Fibroblast of lung (primary cell): ENCODE data around the gene IDUA. TPM values are rescaled to one million over a fixed set of nuclear protein-coding genes. Genes with fewer than 3 reads are reported as not detected.

Experiments used
- DNase-seq, 2 donors: peaks; one replicate each; pipeline versions ENCODE4 v3.0.0 to v3.0.0-alpha.2; 2010; ENCODE audit warnings: low read depth in 2 of 2
- H2AFZ ChIP-seq: 2 replicates; pipeline ENCODE4 v1.5.1; 2012; ENCODE audit warnings: low read length, control low read depth, inconsistent platforms
- H3K27ac ChIP-seq: 2 replicates; pipeline ENCODE4 v1.5.1; 2011; ENCODE audit warnings: low read length, control low read depth; ENCODE audit not compliant: insufficient read depth
- H3K27me3 ChIP-seq: 2 replicates; pipeline ENCODE4 v1.5.1; 2011; ENCODE audit warnings: mild to moderate bottlenecking, low read length; ENCODE audit not compliant: control insufficient read depth, insufficient read depth
- H3K36me3 ChIP-seq: 2 replicates; pipeline ENCODE4 v1.5.1; 2011; ENCODE audit warnings: low read length; ENCODE audit not compliant: control insufficient read depth, insufficient read depth
- H3K4me1 ChIP-seq: 2 replicates; pipeline ENCODE4 v1.5.1; 2011; ENCODE audit warnings: low read length; ENCODE audit not compliant: control insufficient read depth, insufficient read depth; ENCODE audit errors: extremely low read depth
- H3K4me2 ChIP-seq: 2 replicates; pipeline ENCODE4 v1.5.1; 2011; ENCODE audit warnings: low read length, control low read depth; ENCODE audit not compliant: insufficient read depth; ENCODE audit errors: extremely low read depth
- H3K4me3 ChIP-seq, 4 experiments: fragments of 200-600 bp in 1 of 4; sonication (generic) in 1 of 4; replicated peaks in 1 of 4; 2 replicates each; pipeline ENCODE4 v1.5.1; 2011 to 2016; ENCODE audit warnings: low read length in 4 of 4, low read depth in 3 of 4, mild to moderate bottlenecking in 3 of 4, control low read depth in 2 of 4, inconsistent platforms in 1 of 4, mixed read lengths in 1 of 4; ENCODE audit not compliant: insufficient read depth in 1 of 4; ENCODE audit errors: control extremely low read depth in 1 of 4
- H3K79me2 ChIP-seq: 2 replicates; pipeline ENCODE4 v1.5.1; 2012; ENCODE audit warnings: mild to moderate bottlenecking, low read length, inconsistent platforms; ENCODE audit not compliant: control insufficient read depth, insufficient read depth
- H3K9ac ChIP-seq: 2 replicates; pipeline ENCODE4 v1.5.1; 2011; ENCODE audit warnings: mild to moderate bottlenecking, low read length, control low read depth; ENCODE audit not compliant: insufficient read depth
- H3K9me3 ChIP-seq: 2 replicates; pipeline ENCODE4 v1.5.1; 2012; ENCODE audit warnings: low read depth, low read length; ENCODE audit not compliant: control insufficient read depth, insufficient read depth
- H4K20me1 ChIP-seq: 2 replicates; pipeline ENCODE4 v1.5.1; 2011; ENCODE audit warnings: low read length; ENCODE audit not compliant: control insufficient read depth, insufficient read depth; ENCODE audit errors: extremely low read depth
- CTCF ChIP-seq, 2 donors: IDR thresholded peaks in 1 of 2; conservative IDR thresholded peaks in 1 of 2; 1 replicate in 1 of 2; 2 replicates in 1 of 2; pipeline ENCODE4 v1.5.1; 2011 to 2012; ENCODE audit warnings: low read length in 2 of 2, control low read depth in 1 of 2, inconsistent platforms in 1 of 2, low read depth in 1 of 2, mild to moderate bottlenecking in 1 of 2
- EZH2 ChIP-seq: IDR thresholded peaks from 2 replicates; pipeline ENCODE4 v1.5.1; 2012; ENCODE audit warnings: low read length, control low read depth, mild to moderate bottlenecking; ENCODE audit errors: missing control alignments
- polyA plus RNA-seq, 2 donors: library from polyadenylated mRNA; depleted of rRNA in 1 of 2; stranded (reverse) in 1 of 2; unstranded in 1 of 2; fragments of >200 nt; gene quantifications; 2 replicates each; pipeline ENCODE4 v1.2.1, GENCODE V29; 2011 to 2012; ENCODE audit warnings: missing spikeins in 1 of 2
- total RNA-seq: library from RNA; depleted of rRNA; stranded (reverse); fragments of >200 nt; gene quantifications from 2 replicates; pipeline ENCODE4 v1.2.1, GENCODE V29; 2014

Gene IDUA
- total and polyA plus RNA-seq, 2 donors (not counting 1 experiment from before 2014, with no cell fraction given), result 3.1 to 11.1 TPM

- no peak overlapping the region for H2AFZ ChIP-seq
- no peak for DNase-seq
- H3K36me3 ChIP-seq, result peaks cover 6% of the 10 kb centered on the region
- H3K27me3 ChIP-seq, result no peaks in the 10 kb centered on the region
- no peaks in the 10 kb centered on the region for H3K9me3 ChIP-seq
- no peak overlapping the region for H3K9ac ChIP-seq
- TF ChIP-seq EZH2 (no peak), CTCF (conservative IDR thresholded peaks at IDR 0.05 in 1 of 2, IDR thresholded peaks at IDR 0.05 in 1 of 2; ENCODE audit: low read depth in 1 of 2, low read length in 2 of 2) (no peak)
- H4K20me1 ChIP-seq, result no peaks in the 10 kb centered on the region
- H3K4me2 ChIP-seq, result no peak overlapping the region
- no peaks in the 10 kb centered on the region for H3K79me2 ChIP-seq
- no peaks in the 10 kb centered on the region for H3K4me1 ChIP-seq
- H3K27ac ChIP-seq, result no peak overlapping the region
- H3K4me3 ChIP-seq, result no peak overlapping the region
Measured at GRCh38 chr4:989722-990471, 3.1 kb downstream of the IDUA start.

GRCh38 chr4:990746-991367 is 4.0 kb downstream of the IDUA start:
- Histone ChIP-seq H3K9ac (no peak overlapping the region), H3K79me2 (no peaks in the 10 kb centered on the region)
- no peak for TF ChIP-seq CTCF (conservative IDR thresholded peaks at IDR 0.05 in 1 of 2, IDR thresholded peaks at IDR 0.05 in 1 of 2; ENCODE audit: low read depth in 1 of 2, low read length in 2 of 2)

DNA sequence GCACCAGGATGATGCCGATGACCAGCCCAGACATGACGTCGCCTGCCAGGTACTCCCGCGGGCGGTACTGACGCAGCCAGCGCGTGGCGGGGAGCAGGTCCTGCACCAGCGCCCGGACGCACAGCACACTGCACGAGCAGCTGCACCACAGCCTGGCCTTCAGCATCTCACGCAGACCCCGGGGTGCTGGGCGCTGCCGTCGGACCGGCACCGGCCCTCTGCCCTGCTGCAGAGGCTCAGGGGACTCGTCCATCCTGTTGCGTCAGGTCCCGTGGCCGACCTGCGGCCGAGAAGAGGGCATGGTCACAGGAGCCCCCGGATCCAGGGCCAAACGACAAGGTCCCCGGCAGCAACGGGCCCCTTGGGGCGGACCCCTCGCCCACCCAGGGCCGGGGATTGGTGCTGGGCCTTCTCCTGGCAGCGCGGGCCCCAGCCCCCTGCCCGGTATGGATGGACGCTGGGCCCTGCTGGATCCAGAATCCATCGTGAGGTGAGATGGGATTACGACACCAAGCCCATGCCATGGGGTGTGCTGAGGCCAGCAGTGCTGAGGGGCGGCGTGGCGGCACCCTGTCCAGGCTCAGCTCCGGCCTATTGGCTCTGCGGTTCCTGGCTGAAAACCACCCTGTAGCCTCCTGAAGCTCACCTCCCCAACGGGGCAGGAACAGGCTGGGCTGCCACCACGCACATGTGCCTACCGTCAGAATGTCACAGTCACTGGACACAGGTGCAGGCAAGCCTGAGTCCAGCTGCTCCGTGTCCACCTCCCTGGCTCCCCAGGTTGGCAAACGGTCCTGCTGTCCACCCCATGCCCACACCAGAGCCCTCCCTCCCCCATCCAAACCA is 4.8 kb downstream of the IDUA start:
- H3K4me1 ChIP-seq, result no peaks in the 10 kb centered on the region
- H3K36me3 ChIP-seq, result peaks cover 6% of the 10 kb centered on the region
- H3K27me3 ChIP-seq, result peaks cover 4% of the 10 kb centered on the region
- no peaks in the 10 kb centered on the region for H3K9me3 ChIP-seq
- no peak overlapping the region for H3K27ac ChIP-seq
- H3K4me3 ChIP-seq, result no peak overlapping the region
- no peak overlapping the region for H3K9ac ChIP-seq
- H3K79me2 ChIP-seq, result no peaks in the 10 kb centered on the region
- no peaks in the 10 kb centered on the region for H4K20me1 ChIP-seq
- no peak overlapping the region for H2AFZ ChIP-seq
- DNase-seq, result no peak
- TF ChIP-seq EZH2, result no peak
- no peak for TF ChIP-seq CTCF (conservative IDR thresholded peaks at IDR 0.05 in 1 of 2, IDR thresholded peaks at IDR 0.05 in 1 of 2; ENCODE audit: low read depth in 1 of 2, low read length in 2 of 2)
- no peak overlapping the region for H3K4me2 ChIP-seq

More at GRCh38 chr4:990746-991367, 4.0 kb downstream of the IDUA start:
- no peak for DNase-seq
- H2AFZ ChIP-seq, result no peak overlapping the region
- no peaks in the 10 kb centered on the region for H3K27me3 ChIP-seq
- no peak overlapping the region for H3K27ac ChIP-seq
- no peak overlapping the region for H3K4me3 ChIP-seq
- peaks cover 6% of the 10 kb centered on the region for H3K36me3 ChIP-seq
- H4K20me1 ChIP-seq, result no peaks in the 10 kb centered on the region
- H3K9me3 ChIP-seq, result no peaks in the 10 kb centered on the region
- no peak overlapping the region for H3K4me2 ChIP-seq
- no peaks in the 10 kb centered on the region for H3K4me1 ChIP-seq
